ENCODE data around the gene ANKRD40CL.
A peak's percentile ranks its signal among the peaks of the same experiment; 100 is the strongest.
"Not testable (repeated sequence)": the region's sequence is repeated elsewhere in the genome, so short reads cannot be mapped to it uniquely, and the experiment has no call there.

Gene ANKRD40CL

GRCh38 chr17:50806141-50806643 lies 38.9 kb upstream of the ANKRD40CL start:
- no peak for TF ChIP-seq EZH2phosphoT487 (IDR thresholded peaks at IDR 0.05; ENCODE audit: low read depth)
- peak; percentile 16; the same call in 1 of the 2 replicates for TF ChIP-seq CTCF (IDR thresholded peaks at IDR 0.05; ENCODE audit: low read depth, low read length)
- H3K27ac ChIP-seq (ENCODE audit: low read length), result no peak overlapping the region
- peaks cover 7% of the 10 kb centered on the region; the same call in 1 of the 2 replicates for H3K27me3 ChIP-seq (ENCODE audit: low read depth, low read length)
- no peak overlapping the region for H2AFZ ChIP-seq (ENCODE audit: low read depth, low read length)
- no peaks in the 10 kb centered on the region for H4K20me1 ChIP-seq (ENCODE audit: insufficient read depth, low read length)
- no peaks in the 10 kb centered on the region for H3K9me3 ChIP-seq (ENCODE audit: insufficient read depth, low read length)
- H3K9ac ChIP-seq (ENCODE audit: low read length), result no peak overlapping the region
- no peaks in the 10 kb centered on the region for H3K79me2 ChIP-seq (ENCODE audit: low read length)
- no peaks in the 10 kb centered on the region for H3K4me1 ChIP-seq (ENCODE audit: low read length)
- no peaks in the 10 kb centered on the region for H3K36me3 ChIP-seq (replicated peaks; ENCODE audit: low read depth, low read length)
- no peak overlapping the region for H3K4me2 ChIP-seq (ENCODE audit: low read length)
- no peak overlapping the region for H3K4me3 ChIP-seq (ENCODE audit: low read length)

DNA sequence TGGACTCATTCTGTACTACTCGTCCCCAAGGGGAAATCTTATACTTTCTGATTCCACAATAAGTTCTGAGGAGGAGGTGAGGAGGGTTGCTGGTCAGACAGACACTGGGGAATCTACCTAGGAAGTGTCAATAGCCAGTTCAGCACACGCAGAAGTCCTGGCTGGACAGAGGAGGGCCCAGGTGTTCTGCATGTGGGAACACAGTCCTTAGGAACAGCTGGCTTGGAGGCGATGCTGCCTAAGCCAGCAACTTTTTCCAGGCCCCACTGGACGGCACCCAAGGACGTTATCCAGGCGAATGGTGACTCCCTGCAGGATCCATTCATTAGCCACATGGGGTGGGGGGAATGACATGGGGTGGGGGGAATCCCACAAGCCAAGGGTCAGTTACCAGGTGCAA lies 38.2 kb upstream of the ANKRD40CL start:
- Histone ChIP-seq H3K27ac (ENCODE audit: low read length) (no peak overlapping the region), H3K4me2 (ENCODE audit: low read length) (no peak overlapping the region), H3K27me3 (ENCODE audit: low read depth, low read length) (no peaks in the 10 kb centered on the region), H3K9me3 (ENCODE audit: insufficient read depth, low read length) (no peaks in the 10 kb centered on the region), H2AFZ (ENCODE audit: low read depth, low read length) (no peak overlapping the region), H3K4me3 (ENCODE audit: low read length) (no peak overlapping the region), H3K9ac (ENCODE audit: low read length) (no peak overlapping the region), H4K20me1 (ENCODE audit: insufficient read depth, low read length) (no peaks in the 10 kb centered on the region), H3K79me2 (ENCODE audit: low read length) (no peaks in the 10 kb centered on the region), H3K36me3 (replicated peaks; ENCODE audit: low read depth, low read length) (no peaks in the 10 kb centered on the region), H3K4me1 (ENCODE audit: low read length) (no peaks in the 10 kb centered on the region)
- TF ChIP-seq EZH2phosphoT487 (IDR thresholded peaks at IDR 0.05; ENCODE audit: low read depth) (no peak), CTCF (IDR thresholded peaks at IDR 0.05; ENCODE audit: low read depth, low read length) (no peak)

- H3K9me3 ChIP-seq (ENCODE audit: insufficient read depth, low read length); H4K20me1 ChIP-seq (ENCODE audit: insufficient read depth, low read length); H3K36me3 ChIP-seq (replicated peaks; ENCODE audit: low read depth, low read length); H3K4me2 ChIP-seq (ENCODE audit: low read length); H3K27ac ChIP-seq (ENCODE audit: low read length); H3K4me1 ChIP-seq (ENCODE audit: low read length); H2AFZ ChIP-seq (ENCODE audit: low read depth, low read length); H3K79me2 ChIP-seq (ENCODE audit: low read length); H3K27me3 ChIP-seq (ENCODE audit: low read depth, low read length); H3K4me3 ChIP-seq (ENCODE audit: low read length); H3K9ac ChIP-seq (ENCODE audit: low read length): not testable (repeated sequence)
Measured at GRCh38 chr17:50804749-50805475, 37.6 kb upstream of the ANKRD40CL start.

DNA sequence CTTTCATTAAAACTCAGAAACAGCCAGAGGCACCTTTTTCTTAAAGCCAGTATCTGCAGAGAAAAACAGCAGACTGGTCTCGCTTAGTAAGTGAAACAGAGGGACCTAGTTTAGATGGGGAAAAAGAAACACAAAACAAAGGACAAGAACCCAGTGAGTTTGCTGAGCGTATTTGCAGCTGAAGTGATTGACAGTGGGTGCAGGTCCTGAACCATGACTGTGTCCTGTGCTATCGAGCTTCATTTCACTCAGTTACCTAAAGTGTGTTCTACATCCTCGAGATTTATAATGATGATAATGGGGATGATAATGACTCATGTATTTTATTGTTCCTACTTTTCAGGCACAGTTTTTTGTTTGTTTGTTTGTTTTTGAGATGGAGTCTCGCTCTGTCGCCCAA lies 36.4 kb upstream of the ANKRD40CL start:
- Histone ChIP-seq H3K27me3 (ENCODE audit: low read depth, low read length) (no peaks in the 10 kb centered on the region), H3K4me2 (ENCODE audit: low read length) (no peak overlapping the region), H3K9ac (ENCODE audit: low read length) (no peak overlapping the region), H3K79me2 (ENCODE audit: low read length) (no peaks in the 10 kb centered on the region), H3K36me3 (replicated peaks; ENCODE audit: low read depth, low read length) (no peaks in the 10 kb centered on the region), H3K27ac (ENCODE audit: low read length) (no peak overlapping the region), H4K20me1 (ENCODE audit: insufficient read depth, low read length) (no peaks in the 10 kb centered on the region), H2AFZ (ENCODE audit: low read depth, low read length) (no peak overlapping the region), H3K9me3 (ENCODE audit: insufficient read depth, low read length) (no peaks in the 10 kb centered on the region), H3K4me3 (ENCODE audit: low read length) (no peak overlapping the region), H3K4me1 (ENCODE audit: low read length) (no peaks in the 10 kb centered on the region)
- TF ChIP-seq CTCF (IDR thresholded peaks at IDR 0.05; ENCODE audit: low read depth, low read length) (no peak), EZH2phosphoT487 (IDR thresholded peaks at IDR 0.05; ENCODE audit: low read depth) (no peak)

All from OCI-LY3 (cell line).